ENCODE measurements around the gene CTRB2.

- TF ChIP-seq POLR2AphosphoS5 (IDR thresholded peaks at IDR 0.05) (no peak), EP300 (IDR thresholded peaks at IDR 0.05) (no peak), CTCF (IDR thresholded peaks at IDR 0.05) (no peak), POLR2A (IDR thresholded peaks at IDR 0.05) (no peak)
Observed at GRCh38 chr16:75202069-75202590, 4.8 kb downstream of the CTRB2 start.
